ENCODE data around the gene ELFN2.

ELFN2 gene

GRCh38 chr22:37324340-37325038, 102.8 kb downstream of the ELFN2 start:
- no peak for DNase-seq (ENCODE audit: low read depth in 1 of 2, low spot score in 1 of 2)

GRCh38 chr22:37320726-37321677, 106.3 kb downstream of the ELFN2 start:
- no peak for DNase-seq (ENCODE audit: low read depth in 1 of 2, low spot score in 1 of 2)

- DNase-seq (ENCODE audit: low read depth in 1 of 2, low spot score in 1 of 2), result no peak
These were observed 107.8 kb downstream of the ELFN2 start for GRCh38 chr22:37319469-37319868.

GRCh38 chr22:37318364-37319109, 108.7 kb downstream of the ELFN2 start:
- no peak for DNase-seq (ENCODE audit: low read depth in 1 of 2, low spot score in 1 of 2)

Data from activated CD4-positive, alpha-beta T cell treated with anti-CD3 and anti-CD28 coated beads, Interleukin-2, amount 50 U/mL, for 24 hours (primary cell).